Liver (tissue), 9 donors: ENCODE measurements around the gene PIGR. TPM values are rescaled to one million over a fixed set of nuclear protein-coding genes. Genes with fewer than 3 reads are reported as not detected.

ENCODE experiments used
- DNase-seq: peaks from one replicate; pipeline ENCODE4 v3.0.0-alpha.2; 2017; ENCODE audit warnings: low spot score
- H3K27ac ChIP-seq, 2 donors: one replicate each; pipeline ENCODE4 v1.7.0; 2013; ENCODE audit warnings: inconsistent platforms in 2 of 2, low read length in 2 of 2, control low read depth in 1 of 2, low read depth in 1 of 2, mild to moderate bottlenecking in 1 of 2
- H3K27me3 ChIP-seq, 4 donors: one replicate each; pipeline versions ENCODE4 v1.6.1 to v1.7.0; 2013; ENCODE audit warnings: low read length in 3 of 4, inconsistent platforms in 1 of 4, mild to moderate bottlenecking in 1 of 4, moderate library complexity in 1 of 4; ENCODE audit not compliant: control insufficient read depth in 4 of 4, insufficient read depth in 4 of 4
- H3K36me3 ChIP-seq, 4 donors: one replicate each; pipeline versions ENCODE4 v1.6.1 to v1.7.0; 2013; ENCODE audit warnings: low read length in 3 of 4, mild to moderate bottlenecking in 3 of 4, low read depth in 1 of 4, moderate library complexity in 1 of 4; ENCODE audit not compliant: control insufficient read depth in 4 of 4, insufficient read depth in 3 of 4
- H3K4me1 ChIP-seq, 4 donors: one replicate each; pipeline versions ENCODE4 v1.6.1 to v1.7.0; 2013; ENCODE audit warnings: low read length in 3 of 4, mild to moderate bottlenecking in 3 of 4, moderate library complexity in 1 of 4; ENCODE audit not compliant: control insufficient read depth in 4 of 4, insufficient read depth in 4 of 4
- H3K4me3 ChIP-seq, 3 donors: one replicate each; pipeline versions ENCODE4 v1.6.1 to v1.7.0; 2013; ENCODE audit warnings: low read length in 3 of 3, control low read depth in 1 of 3, low read depth in 1 of 3, mild to moderate bottlenecking in 1 of 3
- H3K9ac ChIP-seq, 2 donors: one replicate each; pipeline ENCODE4 v1.7.0; 2013; ENCODE audit warnings: low read length in 2 of 2, mild to moderate bottlenecking in 2 of 2, moderate library complexity in 2 of 2, control low read depth in 1 of 2, low read depth in 1 of 2
- H3K9me3 ChIP-seq, 4 donors: one replicate each; pipeline versions ENCODE4 v1.6.1 to v1.7.0; 2013; ENCODE audit warnings: low read length in 3 of 4; ENCODE audit not compliant: control insufficient read depth in 4 of 4
- ATF3 ChIP-seq: IDR thresholded peaks from 2 replicates; pipeline ENCODE4 v1.6.1; 2016; ENCODE audit warnings: antibody characterized with exemption
- CTCF ChIP-seq: fragments of 150-350 bp; IDR thresholded peaks from 2 replicates; pipeline ENCODE4 v1.5.1; 2017; ENCODE audit warnings: improper control_type of control experiment, low read depth, low read length; ENCODE audit not compliant: missing input control
- EGR1 ChIP-seq, 2 donors: IDR thresholded peaks; 2 replicates each; pipeline ENCODE4 v1.6.1; 2016 to 2018; ENCODE audit warnings: antibody characterized with exemption in 2 of 2, low read depth in 2 of 2
- FOXA1 ChIP-seq: IDR thresholded peaks from 2 replicates; pipeline ENCODE4 v1.6.1; 2016; ENCODE audit warnings: antibody characterized with exemption
- FOXA2 ChIP-seq: IDR thresholded peaks from 2 replicates; pipeline ENCODE4 v1.6.1; 2016; ENCODE audit warnings: antibody characterized with exemption
- HNF4A ChIP-seq, 2 donors: conservative IDR thresholded peaks; 2 replicates each; pipeline ENCODE4 v1.6.1; 2016; ENCODE audit warnings: antibody characterized with exemption in 2 of 2, mild to moderate bottlenecking in 2 of 2
- HNF4G ChIP-seq: IDR thresholded peaks from 2 replicates; pipeline ENCODE4 v1.6.1; 2016; ENCODE audit warnings: antibody characterized with exemption
- JUND ChIP-seq, 2 donors: IDR thresholded peaks; 2 replicates each; pipeline ENCODE4 v1.6.1; 2016; ENCODE audit warnings: antibody characterized with exemption in 2 of 2
- MAX ChIP-seq: IDR thresholded peaks from 2 replicates; pipeline ENCODE4 v1.6.1; 2016; ENCODE audit warnings: antibody characterized with exemption
- NR2F2 ChIP-seq: IDR thresholded peaks from 2 replicates; pipeline ENCODE4 v1.6.1; 2016; ENCODE audit warnings: antibody characterized with exemption
- RAD21 ChIP-seq, 2 donors: IDR thresholded peaks; 2 replicates each; pipeline ENCODE4 v1.6.1; 2016; ENCODE audit warnings: antibody characterized with exemption in 2 of 2, mild to moderate bottlenecking in 2 of 2
- REST ChIP-seq: IDR thresholded peaks from 2 replicates; pipeline ENCODE4 v1.6.1; 2016; ENCODE audit warnings: antibody characterized with exemption, mild to moderate bottlenecking
- TAF1 ChIP-seq: conservative IDR thresholded peaks from 2 replicates; pipeline ENCODE4 v1.6.1; 2016; ENCODE audit warnings: antibody characterized with exemption, mild to moderate bottlenecking
- ZBTB33 ChIP-seq: IDR thresholded peaks from 2 replicates; pipeline ENCODE4 v1.6.1; 2016; ENCODE audit warnings: antibody characterized with exemption
- WGBS: extraction: QIAGEN DNeasy Blood & Tissue Kit; methylation state at CpG from one replicate; pipeline ENCODE4 v1.1.7; 2013; 5-methylcytosine and 5-hydroxymethylcytosine counted together
- polyA plus RNA-seq, 2 donors: library from polyadenylated mRNA; stranded (reverse) in 1 of 2; unstranded in 1 of 2; fragments of 200-250 nt in 1 of 2; fragments of >200 nt in 1 of 2; fragmentation: Nextera tagmentation in 1 of 2; extraction: Ambion mirVana in 1 of 2; gene quantifications; one replicate each; pipeline versions ENCODE4 v1.2.1 to v1.2.3, GENCODE V29; 2013 to 2015
- total RNA-seq, 2 donors: library from RNA; depleted of rRNA; stranded (reverse); fragments of >200 nt; gene quantifications; one replicate each; pipeline ENCODE4 v1.2.3, GENCODE V29; 2014
- donor health status: healthy.
- donor health status: healthy.
- donor health status: healthy.
- donor health status: healthy.
- donor health status: healthy.

PIGR gene
- total and polyA plus RNA-seq, 4 donors, result 0.09 to 43.3 (median 14.1) TPM

GRCh38 chr1:206912445-206913095 is 33.7 kb downstream of the PIGR start:
- no peaks in the 10 kb centered on the region for H3K9me3 ChIP-seq
- no peak overlapping the region for H3K27ac ChIP-seq
- no peak overlapping the region for H3K4me3 ChIP-seq
- WGBS, result 23% methylated on average over 7 of the region's 7 CpGs
- peaks cover 0 to 15% (median 13%) of the 10 kb centered on the region in 4 donors for H3K4me1 ChIP-seq
- H3K36me3 ChIP-seq, result no peaks in the 10 kb centered on the region
- DNase-seq, result peak; percentile 60
- no peaks in the 10 kb centered on the region for H3K27me3 ChIP-seq
- H3K9ac ChIP-seq, result no peak overlapping the region
- peak; percentile 19 for TF ChIP-seq FOXA1
- no peak for TF ChIP-seq REST
- peak; percentile 94 for TF ChIP-seq CTCF
- TF ChIP-seq RAD21 (IDR thresholded peaks at IDR 0.05), result peak; percentile 95 to 97

GRCh38 chr1:206911064-206911663 is 35.1 kb downstream of the PIGR start:
- H3K9me3 ChIP-seq, result no peaks in the 10 kb centered on the region
- no peak overlapping the region for H3K9ac ChIP-seq
- peaks cover 0 to 19% (median 13%) of the 10 kb centered on the region in 4 donors for H3K4me1 ChIP-seq
- H3K27me3 ChIP-seq, result no peaks in the 10 kb centered on the region
- DNase-seq, result no peak
- no peak overlapping the region for H3K4me3 ChIP-seq
- WGBS, result 1% methylated on average over 1 of the region's 1 CpG
- H3K27ac ChIP-seq, result no peak overlapping the region
- TF ChIP-seq REST (no peak), RAD21 (IDR thresholded peaks at IDR 0.05) (peak; percentile 78), FOXA1 (no peak), TAF1 (no peak), FOXA2 (no peak), HNF4G (no peak), MAX (no peak), ATF3 (no peak), ZBTB33 (no peak), NR2F2 (no peak), HNF4A (conservative IDR thresholded peaks at IDR 0.05) (no peak), CTCF (peak; percentile 87), EGR1 (IDR thresholded peaks at IDR 0.05; ENCODE audit: low read depth in 2 of 2) (no peak), JUND (IDR thresholded peaks at IDR 0.05) (no peak)
- no peaks in the 10 kb centered on the region for H3K36me3 ChIP-seq
